SH-SY5Y (cell line): ENCODE results near the gene MROH7.

Experiments used
- GATA2 ChIP-seq: IDR thresholded peaks from 2 replicates; pipeline ENCODE4 v1.6.1; 2011; ENCODE audit warnings: mild to moderate bottlenecking, low read depth, low read length
- GATA3 ChIP-seq: IDR thresholded peaks from 2 replicates; pipeline ENCODE4 v1.6.1; 2011; ENCODE audit warnings: low read depth, mild to moderate bottlenecking, low read length, moderate library complexity

MROH7 gene

DNA sequence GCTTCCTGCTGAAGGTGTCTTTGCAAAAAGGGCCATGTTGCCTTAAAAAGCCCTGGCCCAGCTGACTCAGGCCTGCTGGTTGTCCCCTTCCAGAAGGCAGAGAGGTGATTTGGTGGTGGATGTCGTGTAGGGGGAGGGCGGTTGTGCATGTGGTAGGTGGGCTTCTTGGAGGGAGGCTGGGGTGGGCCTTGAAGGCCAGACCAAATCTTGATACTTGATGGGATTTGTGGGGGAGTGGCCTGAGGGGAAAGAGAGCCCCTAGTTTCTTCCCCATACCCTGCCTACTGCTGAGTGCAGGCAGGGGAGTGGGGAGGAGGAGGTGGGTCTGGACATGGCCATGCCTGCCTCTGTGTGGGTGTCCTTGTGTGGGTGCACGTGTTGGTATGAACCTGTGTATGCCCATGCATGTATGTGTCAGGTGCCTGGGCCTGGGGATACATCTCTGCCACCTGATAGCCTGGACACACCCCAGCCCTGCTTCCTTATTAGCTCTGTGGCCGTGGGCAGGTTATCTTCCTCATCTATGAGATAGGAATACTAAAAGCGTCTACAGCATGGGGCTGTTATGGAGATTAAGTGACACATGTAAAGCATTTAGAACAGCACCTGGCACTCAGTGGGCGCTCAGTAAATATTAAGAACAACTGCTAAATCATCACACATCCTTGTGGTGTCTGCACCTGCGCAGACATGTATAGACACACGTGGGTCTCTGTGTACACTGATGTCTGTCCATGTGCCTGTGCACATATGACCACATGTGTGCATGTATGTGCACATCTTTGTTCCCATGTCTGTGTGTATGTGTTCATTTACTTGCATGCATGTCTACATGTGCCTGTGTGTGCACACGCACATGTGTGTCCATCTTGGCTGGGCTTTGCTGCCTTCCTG is 35.2 kb upstream of the MROH7 start:
- TF ChIP-seq GATA2 (peak; percentile 68), GATA3 (no peak)

DNA sequence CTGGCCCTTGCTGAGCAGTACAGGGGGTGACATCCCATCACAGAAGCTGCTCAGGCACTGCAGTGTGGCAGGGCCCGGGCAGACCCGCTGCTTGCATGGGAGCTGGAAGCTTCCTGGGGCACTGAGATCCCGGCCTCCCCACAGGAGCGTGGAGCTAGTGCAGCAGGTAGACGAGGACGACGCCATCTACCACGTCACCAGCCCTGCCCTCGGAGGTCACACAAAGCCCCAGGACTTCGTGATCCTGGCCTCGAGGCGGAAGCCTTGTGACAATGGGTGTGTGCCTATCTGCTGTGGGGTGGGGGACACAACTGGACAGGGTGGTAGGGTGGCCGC is 34.6 kb upstream of the MROH7 start:
- no peak for TF ChIP-seq GATA2
- no peak for TF ChIP-seq GATA3

DNA sequence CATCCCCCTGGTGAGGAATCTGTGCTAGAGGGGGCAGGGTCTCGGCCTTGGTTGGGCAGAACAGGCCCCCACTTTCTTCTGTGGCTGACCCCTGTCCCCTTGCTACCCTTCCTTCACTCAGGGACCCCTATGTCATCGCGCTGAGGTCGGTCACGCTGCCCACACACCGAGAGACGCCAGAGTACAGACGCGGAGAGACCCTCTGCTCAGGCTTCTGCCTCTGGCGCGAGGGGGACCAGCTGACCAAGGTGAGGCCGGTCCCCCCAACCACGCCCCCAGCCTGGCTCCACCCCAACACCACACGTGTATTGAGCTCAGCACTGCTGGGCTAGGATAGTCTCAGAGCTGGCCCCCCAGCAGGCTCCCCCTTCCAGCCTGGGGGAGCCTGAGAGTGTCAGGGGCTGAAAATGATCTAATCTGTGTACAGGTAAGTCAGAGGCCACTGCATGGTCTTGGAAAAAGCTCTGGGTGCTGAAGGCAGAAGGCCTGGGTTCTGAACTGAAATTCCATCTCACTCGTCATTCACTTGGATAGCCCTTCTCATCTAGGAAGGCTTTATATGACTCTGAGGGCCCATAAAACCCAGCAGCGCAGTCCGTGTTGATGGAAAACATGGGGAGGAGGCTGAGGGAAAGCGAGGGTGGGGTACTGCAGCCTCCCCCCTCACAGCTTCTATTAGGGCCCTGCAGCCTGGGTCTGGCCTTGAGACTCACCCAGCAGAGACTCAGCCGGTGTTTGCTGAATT is 33.6 kb upstream of the MROH7 start:
- no peak for TF ChIP-seq GATA2
- no peak for TF ChIP-seq GATA3

DNA sequence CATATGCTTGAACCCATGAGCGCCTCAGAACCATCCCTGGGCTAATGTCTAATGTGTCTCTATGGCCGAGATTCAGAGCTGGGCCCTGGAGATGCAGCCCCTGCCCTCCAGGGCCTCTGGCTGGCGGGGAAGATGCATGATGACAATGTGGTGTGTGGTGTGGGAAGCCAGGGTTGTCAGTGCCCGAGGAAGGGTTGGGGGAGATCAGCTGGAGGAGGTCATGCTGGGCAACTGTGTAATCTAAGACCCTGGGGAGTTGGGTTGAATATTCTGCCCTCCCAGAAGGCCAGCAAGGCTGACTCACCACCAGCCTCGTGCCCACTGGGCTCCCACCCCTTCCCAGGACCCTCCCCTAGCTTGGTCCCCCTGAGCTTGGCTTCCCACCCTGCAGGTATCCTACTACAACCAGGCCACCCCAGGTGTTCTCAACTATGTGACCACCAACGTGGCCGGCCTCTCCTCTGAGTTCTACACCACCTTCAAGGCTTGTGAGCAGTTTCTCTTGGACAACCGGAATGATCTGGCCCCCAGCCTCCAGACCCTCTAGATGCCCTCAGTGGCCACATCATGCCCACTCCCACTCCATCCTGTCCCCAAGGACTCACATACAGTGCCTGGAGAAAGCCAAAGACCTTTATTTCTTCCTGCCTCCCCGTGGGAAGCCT is 32.9 kb upstream of the MROH7 start:
- no peak for TF ChIP-seq GATA3

DNA sequence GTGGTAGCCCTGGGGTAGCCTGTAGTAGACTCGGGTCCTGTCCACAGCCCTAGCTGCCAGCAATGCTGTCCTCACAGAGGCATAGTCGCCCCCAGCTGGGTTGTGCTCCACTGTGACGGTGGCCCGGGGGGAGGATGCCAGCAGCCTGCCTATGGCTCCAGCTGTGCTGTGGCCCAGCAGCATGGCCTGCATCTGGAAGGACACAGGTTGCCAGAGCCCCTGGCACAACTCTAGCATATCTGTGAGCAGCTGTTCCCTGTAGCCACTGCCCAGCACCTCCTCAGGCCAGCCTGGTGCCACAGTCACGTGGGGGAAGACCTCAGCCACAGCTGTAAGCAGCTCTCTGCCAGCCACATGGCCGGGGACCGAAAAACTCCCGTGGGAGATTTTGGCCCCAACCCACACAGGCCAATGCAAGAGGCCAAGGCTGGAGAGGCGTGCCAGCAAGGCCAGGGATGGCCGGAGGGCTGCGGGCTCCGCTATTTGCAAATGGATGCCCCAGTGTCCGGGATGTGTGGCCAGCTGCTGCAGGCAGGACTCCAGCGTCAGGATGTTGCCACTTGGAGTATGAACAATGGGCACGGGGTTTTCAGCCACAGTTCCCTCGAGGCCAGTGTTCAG is 32.2 kb upstream of the MROH7 start:
- TF ChIP-seq GATA3 (no peak), GATA2 (no peak)

DNA sequence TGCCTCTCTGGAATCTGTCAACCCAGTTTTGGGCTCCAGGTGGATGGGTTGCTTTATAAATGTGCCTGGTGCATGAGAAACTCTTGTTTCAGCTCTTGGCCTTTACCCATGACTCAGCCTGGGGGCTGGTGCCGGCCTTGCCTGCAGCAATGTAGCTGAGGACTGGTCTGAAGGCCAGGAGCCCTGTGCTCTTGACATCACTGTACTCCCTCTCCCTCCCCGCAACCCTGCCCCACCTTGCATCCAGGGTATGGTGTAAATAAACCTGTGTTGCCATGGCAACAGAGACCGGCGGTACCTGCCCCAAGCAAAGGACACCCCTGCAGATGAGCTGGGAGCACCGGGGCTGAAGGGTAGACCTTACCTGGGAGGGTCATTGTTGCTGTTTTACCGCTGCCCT is 31.5 kb upstream of the MROH7 start:
- TF ChIP-seq GATA3 (no peak), GATA2 (no peak)

DNA sequence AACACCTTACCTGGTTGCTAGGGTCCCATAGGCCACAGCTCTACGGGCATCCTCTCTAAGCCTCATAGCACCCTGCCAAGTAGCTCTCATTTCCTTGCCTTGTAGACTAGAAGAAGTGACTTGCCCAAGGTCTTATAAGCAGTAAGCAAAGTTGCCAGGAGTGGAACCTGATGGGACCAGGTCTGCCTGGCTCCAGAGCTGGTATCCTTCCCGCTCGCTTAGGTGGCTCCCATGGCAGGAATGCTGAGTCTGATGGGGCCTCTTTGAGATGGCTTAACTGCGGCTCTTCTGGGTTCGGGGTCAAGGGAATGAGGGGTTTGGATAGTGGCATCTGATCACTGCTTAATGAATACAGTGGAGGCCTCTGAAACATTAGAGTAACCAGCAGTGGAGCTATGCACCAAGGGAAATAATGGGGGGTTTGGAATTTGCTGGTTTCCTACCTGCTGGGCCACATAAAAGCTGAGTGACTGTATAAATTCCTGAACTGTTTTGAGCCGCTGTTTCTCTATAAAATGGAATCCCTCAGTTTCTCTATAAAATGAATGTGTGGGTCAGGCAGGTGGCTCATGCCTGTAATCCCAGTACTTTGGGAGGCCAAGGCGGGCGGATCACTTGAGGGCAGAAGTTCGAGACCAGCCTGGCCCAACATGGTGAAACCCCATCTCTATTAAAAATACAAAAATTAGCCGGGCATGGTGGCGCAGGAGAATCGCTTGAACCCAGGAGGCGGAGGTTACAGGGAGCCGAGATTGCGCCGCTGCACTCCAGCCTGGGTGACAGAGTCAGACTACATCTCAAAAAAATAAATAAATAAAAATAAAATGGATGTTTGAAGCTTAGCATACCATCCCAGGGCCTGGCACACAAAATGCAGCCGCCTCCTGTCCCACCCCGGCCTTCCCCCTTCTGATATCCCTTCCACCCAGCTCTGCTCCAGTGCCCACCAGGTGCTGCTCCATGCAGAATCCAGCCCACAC is 30.7 kb upstream of the MROH7 start:
- TF ChIP-seq GATA2 (no peak), GATA3 (no peak)

DNA sequence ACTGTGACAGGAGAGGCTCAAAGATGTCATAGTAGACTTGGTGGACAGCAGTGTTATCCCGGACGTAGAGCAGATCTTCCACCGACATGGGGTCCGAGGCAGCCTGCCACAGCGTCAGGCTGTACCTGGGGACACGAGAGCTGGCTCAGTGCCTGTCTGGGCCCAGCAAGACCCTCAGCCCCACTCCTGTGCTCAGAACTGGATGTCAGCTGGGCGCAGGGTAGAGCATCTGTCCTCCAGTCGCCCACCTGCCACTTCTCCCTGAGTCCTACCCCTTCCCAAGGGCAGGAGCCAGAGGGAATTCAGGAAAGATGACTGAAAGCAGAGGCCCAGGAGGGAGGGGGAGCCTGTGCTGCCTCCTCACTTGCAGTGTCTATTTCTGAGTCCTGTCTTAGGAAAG is 30.0 kb upstream of the MROH7 start:
- TF ChIP-seq GATA2 (no peak), GATA3 (no peak)

DNA sequence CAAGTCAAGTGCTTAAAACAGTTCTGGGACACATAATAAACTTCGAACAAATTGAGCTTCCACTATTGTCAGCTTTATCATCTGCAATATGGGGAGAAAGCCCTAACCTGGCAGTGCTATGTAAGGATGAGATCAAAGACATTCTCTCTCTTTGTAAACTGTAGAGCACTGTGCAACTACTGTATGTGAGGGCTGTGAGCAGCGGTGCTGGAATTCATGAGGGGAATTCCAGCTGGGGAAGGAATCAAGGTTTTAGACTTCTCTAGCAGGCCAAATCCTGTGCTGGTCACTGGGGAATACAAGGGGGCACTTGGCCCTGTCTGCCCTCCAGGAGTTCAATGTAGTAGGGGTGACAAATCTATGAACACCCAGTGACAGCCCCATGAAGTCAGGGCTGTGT is 27.6 kb upstream of the MROH7 start:
- TF ChIP-seq GATA2 (no peak), GATA3 (no peak)

DNA sequence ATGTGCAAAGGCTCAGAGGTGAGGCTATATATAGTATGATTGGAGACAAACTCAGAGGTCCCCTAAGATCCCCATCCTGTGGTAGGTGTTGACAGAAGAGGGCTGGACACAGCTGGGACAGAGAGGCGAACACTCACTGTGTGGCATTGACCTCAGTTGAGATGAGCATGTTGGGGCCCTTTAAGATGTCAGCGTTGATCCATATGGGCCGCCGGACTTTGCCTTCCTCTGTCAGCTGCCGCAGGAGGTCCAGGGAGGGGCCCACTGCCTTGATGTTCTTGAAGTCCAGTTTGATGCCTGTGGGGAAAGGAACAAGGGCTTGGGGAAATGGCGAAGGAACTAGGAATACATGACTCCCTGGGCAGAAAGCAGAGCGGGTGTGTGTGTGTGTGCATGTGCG is 27.0 kb upstream of the MROH7 start:
- no peak for TF ChIP-seq GATA2
- TF ChIP-seq GATA3: no peak

DNA sequence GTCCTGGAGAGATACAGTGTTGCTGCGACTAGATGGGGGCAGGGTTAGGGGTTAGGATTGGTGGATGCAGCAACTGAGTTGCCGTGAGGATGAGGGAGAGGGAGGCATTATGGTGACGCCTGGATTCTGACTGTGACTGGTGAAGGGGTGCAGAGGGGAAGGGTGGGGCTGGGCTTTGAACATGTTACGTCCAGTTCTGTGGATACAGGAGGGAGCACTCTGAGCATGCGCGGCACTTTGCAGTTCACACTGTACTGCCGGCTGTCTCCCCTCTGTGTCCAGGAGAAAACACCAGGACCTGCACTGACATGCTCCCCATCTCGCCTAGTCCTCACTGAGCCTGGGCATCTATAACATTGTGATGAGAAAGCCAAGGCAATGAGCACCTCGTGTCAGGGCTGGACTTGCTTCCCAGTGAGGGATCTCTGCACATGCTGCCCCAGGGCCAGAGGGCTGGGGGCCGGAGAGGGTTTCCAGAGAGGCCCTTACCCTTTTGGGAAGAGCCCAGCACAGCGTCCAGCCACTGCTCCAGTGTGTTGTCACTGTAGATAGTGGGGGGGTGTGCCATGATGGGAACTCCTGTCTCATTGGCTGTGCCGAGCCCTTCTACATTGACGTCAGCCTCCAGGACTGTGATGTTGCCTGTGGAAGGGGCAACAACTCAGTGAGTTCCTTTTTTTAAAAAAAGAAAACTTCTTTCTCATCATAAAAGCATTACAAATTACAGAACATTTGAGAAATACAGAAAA is 25.9 kb upstream of the MROH7 start:
- TF ChIP-seq GATA2 (no peak), GATA3 (no peak)

DNA sequence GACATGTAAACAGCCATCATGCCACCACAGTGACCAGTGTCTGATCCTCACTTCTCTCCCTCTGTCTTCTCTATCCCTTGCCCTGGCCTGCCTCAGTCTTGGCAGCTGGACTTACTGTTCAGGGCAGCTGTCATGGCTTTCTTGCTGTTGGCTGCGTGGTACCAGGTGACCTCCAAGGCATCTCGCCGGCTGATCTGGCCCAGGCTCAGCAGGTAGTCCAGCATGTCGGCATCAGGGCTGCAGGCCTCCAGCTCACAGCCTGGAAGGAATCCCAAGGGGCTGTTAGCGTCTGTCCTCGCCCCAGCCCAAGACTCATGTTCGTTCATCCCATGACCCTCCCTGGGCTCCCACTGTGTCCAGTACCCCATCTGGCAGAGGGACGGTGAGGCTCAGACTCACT is 21.8 kb upstream of the MROH7 start:
- no peak for TF ChIP-seq GATA3
- no peak for TF ChIP-seq GATA2

DNA sequence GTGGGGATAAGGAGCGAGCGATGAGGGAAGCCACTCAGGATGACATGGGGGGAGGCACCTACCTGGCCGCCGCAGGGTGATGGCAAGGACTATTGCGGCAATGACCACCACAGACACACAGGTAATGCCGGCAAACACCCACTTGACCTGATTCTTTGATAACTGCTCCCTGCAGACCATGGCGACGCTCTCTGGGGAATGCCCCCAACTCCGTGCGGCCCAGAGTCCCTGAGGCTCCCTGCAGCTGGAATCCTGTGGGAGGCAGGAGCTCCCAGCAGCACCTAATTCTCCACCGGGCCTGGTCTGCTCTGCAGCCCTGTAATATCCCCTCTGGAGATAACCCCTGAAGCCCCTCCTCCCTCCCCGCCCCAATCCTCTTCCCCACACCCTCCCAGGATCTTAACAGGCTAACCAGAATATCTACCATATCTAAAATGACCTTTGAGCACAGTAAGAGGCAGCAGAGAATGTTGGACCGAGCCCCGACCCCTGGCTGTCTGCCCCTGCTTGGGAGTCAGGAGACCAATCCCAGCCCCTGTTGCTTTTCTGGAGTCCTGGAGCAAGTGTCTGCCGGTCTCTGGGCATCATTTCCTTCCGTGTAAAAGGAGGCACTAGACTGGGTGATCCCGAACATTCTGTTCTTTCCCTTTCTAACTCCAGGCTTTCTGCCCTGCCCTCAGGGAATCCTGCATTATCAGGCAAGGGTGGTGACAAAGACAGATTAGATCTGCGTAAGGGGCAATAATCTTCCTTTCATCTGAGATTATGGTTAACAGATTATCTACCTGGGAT is 18.2 kb upstream of the MROH7 start, which contains the start of gene FAM151A:
TSS of gene FAM151A (minus strand) at position 310 of the 792 bp plus-strand sequence. CDS start at position 180, 130 bp downstream.
- TF ChIP-seq GATA3: no peak
- TF ChIP-seq GATA2: no peak
